Nephron (organoid): ENCODE data around the gene PSMD3.
A peak's percentile ranks its signal among the peaks of the same experiment; 100 is the strongest.
"Not testable (repeated sequence)": the region's sequence is repeated elsewhere in the genome, so short reads cannot be mapped to it uniquely, and the experiment has no call there.

Experiments used
- H3K27ac Mint-ChIP-seq, 3 experiments: 2 replicates each; pipeline ENCODE4 v1.8.0; 2020; ENCODE audit warnings: mixed read lengths in 3 of 3, mild to moderate bottlenecking in 2 of 3, moderate library complexity in 1 of 3
- H3K27me3 Mint-ChIP-seq: 2 replicates; pipeline ENCODE4 v1.8.0; 2021; ENCODE audit warnings: low read depth, mild to moderate bottlenecking, moderate library complexity, mixed read lengths
- H3K36me3 Mint-ChIP-seq: 2 replicates; pipeline ENCODE4 v1.8.0; 2020; ENCODE audit warnings: low read depth, mixed read lengths
- H3K4me1 Mint-ChIP-seq: 2 replicates; pipeline ENCODE4 v1.8.0; 2020; ENCODE audit warnings: mixed read lengths
- H3K4me3 Mint-ChIP-seq, 3 experiments: 2 replicates each; pipeline ENCODE4 v1.8.0; 2020; ENCODE audit warnings: mild to moderate bottlenecking in 3 of 3, mixed read lengths in 3 of 3, moderate library complexity in 2 of 3
- H3K9me3 Mint-ChIP-seq: 2 replicates; pipeline ENCODE4 v1.8.0; 2020; ENCODE audit warnings: mixed read lengths
- TF ChIP-seq, protein P1 (sequence below), 3 experiments: fragments of 200-600 bp; sonication (generic); IDR thresholded peaks; one replicate each; pipeline ENCODE4 v1.5.0; 2021; ENCODE audit warnings: antibody characterized with exemption in 3 of 3; ENCODE audit not compliant: unreplicated experiment in 3 of 3

The PSMD3 gene

DNA sequence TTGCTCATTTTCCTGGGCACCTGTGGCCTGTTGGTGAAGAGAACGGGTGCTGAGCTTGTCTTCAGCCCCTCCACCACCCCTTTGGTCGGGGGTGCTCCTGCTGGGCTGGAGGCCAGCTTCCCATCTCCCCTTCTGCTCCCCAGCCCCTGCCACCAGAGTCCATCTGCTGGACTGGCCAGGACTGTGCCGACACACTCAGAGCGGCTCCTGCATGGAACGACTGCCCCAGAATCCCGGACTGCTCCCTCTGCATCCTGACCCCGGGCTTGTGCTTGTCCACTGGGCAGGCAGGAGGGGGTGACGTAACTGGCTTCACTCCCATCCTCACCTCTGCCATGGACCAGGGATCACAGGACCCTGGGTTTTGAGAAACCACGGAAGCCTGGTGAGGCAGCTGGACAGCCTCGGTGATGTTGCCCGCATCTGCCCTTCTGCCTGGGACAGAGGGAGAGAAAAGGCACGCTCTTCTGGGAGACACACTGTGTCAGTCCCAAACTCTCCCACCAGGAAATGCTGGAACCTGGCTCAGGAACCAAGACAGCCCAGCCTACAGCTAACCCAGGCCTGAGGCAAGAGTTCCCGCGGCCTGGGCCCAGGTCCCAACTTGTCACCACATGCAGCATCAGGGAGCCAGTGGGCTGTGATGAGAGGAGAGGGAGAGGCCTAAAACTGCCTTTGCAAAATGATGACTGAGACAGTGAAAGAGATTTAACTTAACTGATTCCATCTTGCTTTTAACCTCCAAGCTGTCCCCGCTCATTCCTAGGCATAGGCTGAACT is 33.9 kb upstream of the PSMD3 start:
- TF ChIP-seq, protein P1, sequence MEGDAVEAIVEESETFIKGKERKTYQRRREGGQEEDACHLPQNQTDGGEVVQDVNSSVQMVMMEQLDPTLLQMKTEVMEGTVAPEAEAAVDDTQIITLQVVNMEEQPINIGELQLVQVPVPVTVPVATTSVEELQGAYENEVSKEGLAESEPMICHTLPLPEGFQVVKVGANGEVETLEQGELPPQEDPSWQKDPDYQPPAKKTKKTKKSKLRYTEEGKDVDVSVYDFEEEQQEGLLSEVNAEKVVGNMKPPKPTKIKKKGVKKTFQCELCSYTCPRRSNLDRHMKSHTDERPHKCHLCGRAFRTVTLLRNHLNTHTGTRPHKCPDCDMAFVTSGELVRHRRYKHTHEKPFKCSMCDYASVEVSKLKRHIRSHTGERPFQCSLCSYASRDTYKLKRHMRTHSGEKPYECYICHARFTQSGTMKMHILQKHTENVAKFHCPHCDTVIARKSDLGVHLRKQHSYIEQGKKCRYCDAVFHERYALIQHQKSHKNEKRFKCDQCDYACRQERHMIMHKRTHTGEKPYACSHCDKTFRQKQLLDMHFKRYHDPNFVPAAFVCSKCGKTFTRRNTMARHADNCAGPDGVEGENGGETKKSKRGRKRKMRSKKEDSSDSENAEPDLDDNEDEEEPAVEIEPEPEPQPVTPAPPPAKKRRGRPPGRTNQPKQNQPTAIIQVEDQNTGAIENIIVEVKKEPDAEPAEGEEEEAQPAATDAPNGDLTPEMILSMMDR (IDR thresholded peaks at IDR 0.05; ENCODE audit: unreplicated experiment in 3 of 3), result no peak
- Mint-ChIP-seq H3K36me3 (no peaks in the 10 kb centered on the region), H3K4me1 (peaks cover 5% of the 10 kb centered on the region), H3K9me3 (no peaks in the 10 kb centered on the region), H3K27ac (no peak overlapping the region), H3K4me3 (no peak overlapping the region), H3K27me3 (peaks cover 5% of the 10 kb centered on the region)

DNA sequence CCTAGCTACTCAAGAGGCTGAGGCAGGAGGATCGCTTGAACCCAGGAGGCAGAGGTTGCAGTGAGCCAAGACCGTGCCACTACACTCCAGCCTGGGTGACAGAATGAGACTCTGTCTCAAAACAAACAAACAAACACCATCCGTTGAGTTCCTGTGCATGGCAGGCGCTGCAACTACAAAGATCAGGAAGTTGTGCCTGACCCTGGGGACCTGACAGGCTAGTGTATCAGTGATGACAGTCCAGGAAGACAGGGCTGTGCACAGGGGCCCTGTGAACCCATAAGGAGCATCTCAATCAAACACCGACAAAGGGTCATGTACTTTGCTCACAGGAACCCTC is 32.1 kb upstream of the PSMD3 start:
- H3K36me3 Mint-ChIP-seq, H3K27ac Mint-ChIP-seq, H3K4me1 Mint-ChIP-seq, H3K4me3 Mint-ChIP-seq, H3K27me3 Mint-ChIP-seq, H3K9me3 Mint-ChIP-seq: not testable (repeated sequence)

DNA sequence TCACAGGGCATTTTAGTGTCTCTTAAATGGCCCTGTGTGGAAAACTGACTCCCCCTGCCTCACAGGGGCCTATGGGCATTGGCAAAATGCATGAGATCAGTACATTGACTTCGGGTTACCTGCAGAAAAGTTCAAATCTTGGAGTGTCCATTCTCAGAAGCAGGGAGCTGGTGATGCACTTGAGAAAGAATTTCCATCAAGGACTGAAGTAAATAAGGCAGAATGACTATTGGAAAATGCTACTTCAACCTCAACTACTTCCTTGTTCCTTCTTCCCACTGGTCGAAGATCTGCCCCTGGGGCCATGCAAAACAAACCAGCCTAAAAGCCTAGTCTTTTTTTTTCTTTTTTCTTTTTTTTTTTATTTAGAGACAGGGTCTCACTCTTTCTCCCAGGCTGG is 31.6 kb upstream of the PSMD3 start:
- Mint-ChIP-seq H3K36me3 (no peaks in the 10 kb centered on the region), H3K9me3 (no peaks in the 10 kb centered on the region), H3K4me1 (peaks cover 5% of the 10 kb centered on the region), H3K4me3 (no peak overlapping the region), H3K27ac (peak overlapping the region in 1 of 3 experiments; percentile 49), H3K27me3 (no peaks in the 10 kb centered on the region)
- TF ChIP-seq, protein P1 (IDR thresholded peaks at IDR 0.05; ENCODE audit: unreplicated experiment in 3 of 3), result no peak

DNA sequence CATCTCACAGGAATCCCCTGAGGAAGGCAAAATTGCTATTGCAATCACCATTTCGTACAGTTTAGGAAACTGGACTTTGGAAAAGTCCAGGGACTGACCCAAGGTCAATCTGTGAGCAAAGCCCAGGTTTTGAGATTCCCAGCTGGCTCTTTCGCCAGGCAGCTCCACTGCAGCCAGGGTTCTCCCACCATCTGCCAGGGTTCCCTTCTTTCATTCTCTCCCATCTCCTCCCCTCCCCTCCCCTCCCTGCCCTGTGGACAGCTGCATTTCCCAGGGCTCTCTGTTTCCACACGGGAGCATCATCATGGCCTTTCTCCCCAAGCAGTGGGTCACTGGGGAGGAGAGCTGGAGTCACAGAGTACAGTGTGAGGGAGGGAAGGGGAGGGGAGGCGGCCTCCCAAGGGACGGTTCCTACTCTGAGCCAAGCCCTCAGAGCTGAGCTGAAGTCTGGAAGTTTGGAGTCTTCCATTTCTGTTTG is 29.7 kb upstream of the PSMD3 start:
- no peak overlapping the region for H3K4me3 Mint-ChIP-seq

DNA sequence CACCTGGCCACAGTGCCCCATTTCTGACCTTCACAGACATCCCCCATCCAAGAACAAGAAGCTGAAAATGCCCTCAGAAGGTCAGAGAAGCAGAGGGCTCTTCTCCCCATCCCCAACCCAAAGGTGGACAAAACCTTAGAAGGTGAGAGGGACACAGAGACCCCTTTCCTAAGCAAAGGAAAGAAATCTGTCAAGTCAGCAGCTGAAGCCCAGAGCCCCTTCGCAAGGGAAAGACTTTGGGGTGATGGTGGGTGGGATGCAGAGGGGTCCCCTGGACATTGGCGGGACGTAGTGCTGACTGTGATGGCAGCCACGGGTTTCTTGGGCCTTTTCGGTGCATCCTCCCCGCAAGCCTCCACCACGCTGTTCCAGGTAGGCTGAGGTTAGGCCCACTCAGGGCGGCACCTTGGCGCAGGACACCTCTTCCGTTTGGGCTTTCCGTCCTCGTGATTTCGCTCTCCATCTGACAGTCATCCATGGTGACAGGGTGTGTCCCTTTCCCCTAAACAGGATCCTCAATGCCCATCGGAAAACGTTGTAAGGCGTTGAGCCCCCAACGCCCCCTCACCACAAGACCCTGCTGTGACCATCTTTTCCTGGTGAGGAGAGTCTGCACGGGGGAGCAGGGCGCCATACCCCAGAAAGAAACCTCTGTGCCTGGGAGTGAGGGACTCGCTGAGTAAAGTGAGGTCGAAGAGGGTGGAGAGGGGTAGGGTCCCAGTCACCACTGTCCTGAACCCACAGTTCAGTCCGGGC is 28.5 kb upstream of the PSMD3 start:
- no peaks in the 10 kb centered on the region for H3K36me3 Mint-ChIP-seq
- H3K9me3 Mint-ChIP-seq, result no peaks in the 10 kb centered on the region
- peak overlapping the region in 1 of 3 experiments; percentile 48 for H3K27ac Mint-ChIP-seq
- H3K27me3 Mint-ChIP-seq, result no peaks in the 10 kb centered on the region
- peak overlapping the region; percentile 68 to 70 (median 70) for H3K4me3 Mint-ChIP-seq
- TF ChIP-seq, protein P1 (IDR thresholded peaks at IDR 0.05; ENCODE audit: unreplicated experiment in 3 of 3), result no peak
- H3K4me1 Mint-ChIP-seq, result peaks cover 14% of the 10 kb centered on the region

More for the DNA sequence above, 29.7 kb upstream of the PSMD3 start:
- Mint-ChIP-seq H3K27ac (no peak overlapping the region), H3K36me3 (no peaks in the 10 kb centered on the region), H3K27me3 (no peaks in the 10 kb centered on the region), H3K9me3 (no peaks in the 10 kb centered on the region), H3K4me1 (peaks cover 11% of the 10 kb centered on the region)
- TF ChIP-seq, protein P1 (IDR thresholded peaks at IDR 0.05; ENCODE audit: unreplicated experiment in 3 of 3), result no peak

DNA sequence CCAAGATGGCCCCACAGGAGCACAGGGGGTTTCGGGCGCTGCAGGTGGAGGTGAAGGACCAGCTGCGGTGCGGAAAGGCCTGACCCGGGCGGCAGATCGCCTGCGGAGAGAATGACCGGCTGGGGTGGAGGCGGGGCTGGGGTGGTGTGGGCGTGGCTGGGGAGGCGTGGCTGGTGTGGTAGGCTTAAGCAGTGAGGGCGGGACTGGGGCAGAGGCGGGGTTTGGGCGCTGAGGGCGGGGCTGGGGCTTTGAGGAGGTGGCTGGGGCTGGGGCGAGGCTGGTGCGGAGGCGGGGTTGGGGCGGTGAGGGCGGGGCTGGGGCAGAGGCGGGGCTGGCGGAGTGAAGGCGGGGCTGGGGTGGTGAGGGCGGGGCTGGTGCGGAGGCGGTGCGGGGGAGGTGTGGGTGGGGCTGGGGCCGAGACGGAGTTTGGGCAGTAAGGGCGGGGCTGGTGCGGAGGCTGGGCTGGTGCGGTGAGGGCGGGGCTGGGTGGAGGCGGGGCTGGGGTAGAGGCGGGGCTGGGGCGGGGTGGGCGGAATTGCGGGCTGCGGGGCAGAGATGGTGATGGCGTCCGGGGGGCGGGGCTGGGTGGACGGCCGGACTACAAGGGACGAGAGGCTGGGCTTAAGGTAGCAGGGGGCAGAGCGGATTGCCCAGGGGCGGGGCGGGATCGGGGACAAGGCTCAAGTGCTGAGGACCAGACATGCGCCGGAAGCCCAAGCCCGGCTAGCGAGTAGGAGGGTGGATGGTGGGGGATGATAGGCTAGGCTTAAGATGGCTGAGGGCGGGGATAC is 27.7 kb upstream of the PSMD3 start:
- no peaks in the 10 kb centered on the region for H3K9me3 Mint-ChIP-seq
- no peaks in the 10 kb centered on the region for H3K36me3 Mint-ChIP-seq
- H3K4me1 Mint-ChIP-seq, result peaks cover 14% of the 10 kb centered on the region
- H3K27me3 Mint-ChIP-seq, result peaks cover 7% of the 10 kb centered on the region
- TF ChIP-seq, protein P1 (IDR thresholded peaks at IDR 0.05; ENCODE audit: unreplicated experiment in 3 of 3), result no peak
- H3K27ac Mint-ChIP-seq, result peak overlapping the region; percentile 42 to 89 (median 70)
- H3K4me3 Mint-ChIP-seq, result peak overlapping the region; percentile 82 to 86 (median 82)
